ENCODE results near the gene ARMCX5.

The ARMCX5 gene
- total RNA-seq, result 9.8 to 12.6 (median 11.3) reads per million in 4 donors

GRCh38 chrX:102599084-102599950 lies at the start of gene ARMCX5:
ARMCX5 (plus strand) TSS chrX:102599515; CDS start chrX:102602142, 2,627 bp downstream.
- DNase-seq, result peak; percentile 27 to 76 (median 54)

DNA sequence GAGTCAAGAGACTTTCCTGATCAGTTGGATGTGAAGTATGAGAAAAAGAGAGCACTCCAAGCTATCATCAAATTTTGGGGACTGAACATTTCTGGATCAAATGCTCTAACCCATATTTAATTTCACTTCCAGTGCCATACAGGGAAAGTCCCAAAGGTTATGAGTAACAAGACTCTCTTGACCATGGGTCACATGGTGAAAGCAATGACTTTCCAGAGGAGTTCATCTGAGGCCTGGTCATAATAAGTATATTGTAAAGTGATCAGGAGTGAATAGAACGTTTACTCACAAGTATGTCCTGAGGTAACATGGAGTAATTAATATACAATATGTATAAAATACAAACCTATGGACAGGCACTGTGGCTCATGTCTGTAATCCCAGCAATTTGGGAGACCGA lies 40.7 kb upstream of the ARMCX5 start:
- DNase-seq, result no peak

DNA sequence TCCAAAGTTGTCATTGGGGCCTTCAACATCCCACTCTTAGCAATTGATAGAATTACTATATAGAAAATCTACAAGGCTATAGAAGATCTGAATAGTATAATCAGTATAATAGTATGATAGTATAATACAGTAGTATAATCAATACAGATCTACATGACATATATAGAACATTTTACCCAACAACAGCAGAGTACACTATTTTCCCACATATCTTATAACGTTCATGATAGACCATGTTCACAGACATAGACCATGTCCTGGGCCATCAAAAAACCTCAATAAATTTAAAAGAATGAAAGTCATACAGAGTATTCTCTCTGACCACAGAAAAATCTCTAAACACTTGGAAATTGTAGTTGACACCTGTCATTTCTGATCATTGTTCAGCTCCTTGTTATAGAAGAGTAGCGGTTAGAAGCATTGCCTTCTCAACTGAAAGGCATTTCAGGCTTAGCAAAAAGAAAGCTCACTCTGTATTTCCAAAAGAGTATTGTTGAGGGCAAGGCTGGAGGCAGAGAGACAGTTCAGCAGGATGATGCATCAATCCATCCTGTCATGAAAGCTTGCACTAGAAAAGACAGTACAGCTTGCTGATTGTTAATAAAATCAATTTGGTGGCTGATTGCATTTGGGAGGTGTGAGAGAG lies 38.8 kb upstream of the ARMCX5 start:
- no peak for DNase-seq

DNA sequence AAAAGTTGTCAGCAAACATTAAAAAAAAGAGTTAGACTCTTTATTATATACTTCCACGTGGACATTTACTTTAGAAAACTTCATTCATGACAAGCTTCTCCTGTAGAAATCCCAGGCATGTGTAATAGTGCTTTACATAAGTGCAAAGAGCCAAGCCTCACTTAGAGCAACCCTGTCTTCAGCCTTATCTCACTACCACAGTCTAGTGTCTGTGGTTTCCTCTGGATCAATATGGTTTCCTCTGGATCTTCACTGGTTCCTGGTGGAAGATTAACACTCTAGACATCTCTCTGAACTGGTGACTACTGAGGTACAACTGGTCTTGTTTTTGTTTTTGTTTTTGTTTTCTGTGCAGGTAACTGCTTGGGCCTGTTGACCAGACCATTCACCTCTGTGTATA lies 18.4 kb upstream of the ARMCX5 start:
- DNase-seq, result no peak

- no peak for DNase-seq
Observed at GRCh38 chrX:102593367-102593766, 5.9 kb upstream of the ARMCX5 start.

DNA sequence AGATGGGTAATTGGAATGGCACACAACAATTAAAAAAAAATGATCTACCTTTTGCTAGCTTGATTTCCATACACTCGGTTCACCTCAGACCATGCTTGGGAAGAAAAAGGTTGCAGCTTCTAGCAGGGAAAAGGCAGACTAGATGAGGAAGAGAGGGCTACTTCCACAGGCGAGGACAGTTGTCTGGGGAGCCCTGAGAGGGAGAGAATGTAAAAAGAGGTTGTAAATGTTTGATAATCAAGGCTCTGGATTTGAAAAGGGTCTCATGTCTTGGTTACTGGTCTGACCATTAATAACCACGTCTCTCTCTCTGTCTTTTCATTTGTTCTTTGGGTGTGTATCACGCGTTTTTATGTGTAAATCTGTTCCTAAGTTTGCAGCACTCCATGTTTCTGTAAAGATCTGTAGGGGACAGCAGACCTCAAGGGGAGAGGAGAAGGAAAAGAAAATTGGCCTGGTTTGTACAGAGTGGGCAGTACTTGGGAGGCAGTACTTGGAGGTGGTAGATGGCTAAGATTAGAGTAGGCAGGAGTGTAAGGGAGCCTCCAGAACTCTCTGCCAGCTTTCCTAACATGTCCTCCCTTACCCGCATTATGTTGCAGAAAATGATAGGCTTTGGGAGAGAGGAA lies 750 bp downstream of the ARMCX5 start:
- no peak for DNase-seq

DNA sequence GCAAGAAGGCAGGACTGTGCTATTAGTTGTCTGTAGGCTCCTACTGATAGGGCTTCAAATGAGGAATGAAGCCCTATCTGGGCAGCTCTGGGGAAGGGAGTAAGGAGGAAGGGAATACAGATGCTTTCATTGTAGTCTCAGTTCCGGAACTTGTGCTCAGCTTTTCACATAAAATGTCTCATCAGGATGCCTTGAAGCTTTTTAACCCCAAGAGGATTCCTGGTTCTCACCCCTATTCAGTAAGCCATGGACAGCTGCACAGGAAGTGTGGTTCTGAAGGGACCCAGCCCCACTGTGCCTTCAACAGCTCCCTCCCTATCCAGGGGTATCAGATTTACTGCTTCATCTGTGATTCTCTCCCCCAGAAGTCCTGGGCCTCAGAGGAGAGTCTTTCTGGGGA lies 5.0 kb downstream of the ARMCX5 start:
- DNase-seq, result no peak

DNA sequence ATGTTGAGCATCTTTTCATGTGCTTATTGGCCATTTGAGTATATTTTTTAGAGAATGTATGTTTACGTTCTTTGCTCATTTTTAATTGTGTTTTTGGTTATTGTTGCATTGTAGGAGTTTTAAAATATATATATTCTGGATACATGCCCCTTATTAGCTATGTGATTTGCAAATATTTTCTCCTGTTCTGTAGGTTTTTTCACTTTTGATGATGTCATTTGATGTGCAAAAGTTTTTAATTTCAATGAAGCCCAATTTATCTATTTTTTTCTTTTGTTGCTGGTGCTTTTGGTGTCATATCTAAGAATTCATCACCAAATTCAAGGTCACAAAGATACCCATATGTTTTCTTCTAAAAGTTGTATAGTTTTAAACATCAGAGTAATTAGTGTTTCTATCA lies 6.8 kb downstream of the ARMCX5 start:
- DNase-seq, result no peak

DNA sequence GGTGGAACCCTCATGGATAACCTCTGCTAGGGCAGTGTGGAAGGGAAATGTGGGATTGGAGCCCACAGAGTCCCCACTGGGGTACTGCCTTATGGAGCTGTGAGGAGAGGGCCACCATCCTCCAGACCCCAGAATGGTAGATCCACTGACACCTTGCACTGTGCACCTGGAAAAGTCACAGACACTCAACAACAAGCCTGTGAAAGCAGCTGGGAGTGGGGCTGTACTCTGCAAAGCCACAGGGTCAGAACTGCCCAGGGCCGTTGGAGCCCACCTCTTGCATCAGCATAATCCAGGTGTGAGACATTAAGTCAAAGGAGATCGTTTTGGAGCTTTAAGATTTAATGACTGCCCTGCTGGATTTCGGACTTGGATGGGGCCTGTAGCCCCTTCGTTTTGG lies 11.6 kb downstream of the ARMCX5 start:
- no peak for DNase-seq

- no peak for DNase-seq
Observed at GRCh38 chrX:102624105-102624504, 24.8 kb downstream of the ARMCX5 start.

DNA sequence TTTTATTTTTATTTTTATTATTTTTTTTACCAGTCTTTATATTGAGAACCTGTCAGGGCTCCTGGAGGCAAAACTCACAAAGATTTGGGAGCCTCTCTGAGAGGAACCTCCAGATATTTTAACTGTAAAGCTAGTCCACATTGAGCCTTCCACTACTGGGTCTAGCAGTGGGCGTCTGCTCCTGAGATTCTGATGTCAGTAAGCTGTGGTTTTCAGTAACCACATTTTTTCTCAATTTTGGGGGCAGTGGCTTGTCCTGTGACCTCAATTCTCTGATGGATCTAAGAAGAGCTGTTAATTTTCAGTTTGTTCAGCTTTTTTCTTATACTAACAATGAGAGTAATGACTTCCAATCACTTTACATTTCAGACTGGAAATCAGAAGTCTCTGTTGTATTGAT lies 28.3 kb downstream of the ARMCX5 start:
- DNase-seq, result no peak

DNA sequence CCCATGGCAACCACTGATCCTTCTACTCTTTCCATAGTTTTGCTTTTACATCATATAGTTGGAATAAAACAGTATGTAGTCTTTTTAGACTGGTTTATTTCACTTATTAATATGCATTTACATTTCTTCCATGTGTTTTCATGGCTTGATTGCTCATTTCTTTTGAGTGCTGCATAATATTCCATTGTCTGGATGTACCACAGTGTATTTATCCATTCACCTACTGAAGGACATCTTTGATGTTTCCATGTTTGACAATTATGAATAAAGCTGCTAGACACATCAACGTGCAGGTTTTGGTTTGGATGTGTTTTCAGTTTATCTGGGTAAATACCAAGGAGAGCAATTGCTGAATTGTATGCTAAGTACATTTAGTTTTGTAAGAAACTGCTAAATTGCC lies 38.2 kb downstream of the ARMCX5 start:
- DNase-seq, result no peak

DNA sequence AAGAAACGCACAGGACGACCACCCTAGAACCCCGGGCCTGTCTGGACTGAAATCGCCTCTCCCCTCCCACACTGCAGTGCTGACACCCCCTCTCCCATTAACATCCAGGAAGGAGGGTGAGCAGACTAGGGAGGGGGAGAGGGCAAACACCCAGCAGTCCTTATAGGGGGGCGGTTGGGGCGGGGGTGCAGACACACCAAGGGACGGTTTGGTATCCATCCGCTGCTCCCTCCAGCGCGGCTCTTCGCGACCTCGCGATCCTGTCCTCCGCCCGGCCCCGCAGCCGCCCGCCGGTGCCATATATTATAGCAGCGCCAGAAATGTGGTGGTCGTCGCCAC lies 51.6 kb downstream of the ARMCX5 start:
- no peak for DNase-seq

DNA sequence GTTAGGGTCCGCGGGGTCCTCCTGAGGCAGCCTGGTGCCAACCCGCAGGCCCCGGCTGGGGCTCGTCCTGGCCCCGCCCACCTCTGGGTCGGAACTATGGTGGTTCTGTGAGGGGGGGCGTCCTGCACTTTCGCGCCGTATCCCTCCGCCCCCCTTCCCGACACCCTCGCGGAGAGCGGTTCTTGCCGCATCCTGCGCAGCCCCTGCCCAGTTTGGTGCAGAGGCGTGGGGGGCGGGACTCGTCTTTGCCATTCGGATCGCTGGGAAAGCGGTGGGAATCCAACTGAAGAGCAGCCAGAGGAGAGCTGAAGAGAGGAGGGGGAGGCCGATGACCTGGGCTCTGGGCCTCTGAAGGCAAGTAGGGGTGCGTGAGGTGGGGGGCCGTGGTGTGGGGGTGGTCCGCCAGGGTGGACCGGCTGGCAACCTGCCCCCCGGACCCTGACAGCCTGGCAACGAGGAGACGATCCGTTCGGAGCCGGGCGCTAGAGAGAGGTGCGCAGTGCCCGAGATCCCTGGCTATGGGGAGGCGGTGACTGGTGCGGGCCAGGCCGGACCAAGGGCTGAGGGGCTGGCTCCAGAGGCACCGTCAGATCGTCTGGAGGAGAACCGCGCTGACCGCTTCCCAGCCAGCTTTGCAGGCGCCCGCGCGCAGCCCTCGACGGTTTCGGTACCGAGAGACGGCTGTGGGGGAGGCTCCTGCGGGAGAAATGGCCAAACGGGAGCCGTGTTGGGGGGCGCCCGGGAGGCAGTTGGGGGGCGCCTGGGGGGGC lies 52.1 kb downstream of the ARMCX5 start, which contains the start of gene GPRASP1:
Gene GPRASP1, plus strand, starts transcription at position 242 of the 770 bp plus-strand sequence. CDS start 2,431 bp downstream, outside the sequence.
- DNase-seq, result peak; percentile 4 to 59 (median 50)

DNA sequence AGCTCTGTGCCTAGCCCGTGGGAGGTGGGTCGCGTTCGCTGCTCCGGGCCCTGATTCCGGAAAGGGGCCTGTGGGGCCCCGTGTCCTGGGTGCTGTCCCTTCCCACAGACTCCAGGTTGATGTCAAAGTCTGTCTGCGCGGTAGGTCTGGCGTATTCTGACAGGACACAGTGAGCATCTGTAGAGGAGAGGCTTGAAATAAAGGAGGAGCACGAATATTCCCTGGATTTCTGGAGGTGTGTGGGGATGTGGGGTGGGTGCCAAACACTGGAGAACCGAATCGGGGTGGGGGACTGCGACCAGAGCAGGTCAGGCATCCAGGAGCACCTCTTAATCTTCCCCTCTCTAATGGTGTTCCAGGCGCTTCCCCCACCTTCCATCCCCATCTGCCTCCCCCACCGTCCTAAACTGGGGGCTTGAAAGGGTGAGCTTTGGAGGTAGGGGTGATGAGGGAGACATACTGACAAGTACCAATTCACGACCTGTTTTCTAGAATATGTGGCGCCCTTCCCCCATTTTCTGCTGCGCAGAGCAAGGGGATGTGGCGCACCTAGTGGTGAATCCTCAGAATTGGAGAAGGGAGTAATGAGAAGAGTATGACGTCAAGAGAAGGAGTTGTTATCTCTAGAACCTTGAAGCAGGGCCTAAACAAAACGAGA lies 52.8 kb downstream of the ARMCX5 start:
- DNase-seq, result peak in 4 of 5 donors; percentile 32 to 57 (median 46)
